Embryonic facial prominence (tissue), 1 donor: ENCODE data around the gene TOP3B.
"Not testable (repeated sequence)": the region's sequence is repeated elsewhere in the genome, so short reads cannot be mapped to it uniquely, and the experiment has no call there.

ENCODE experiments used
- DNase-seq: peaks from one replicate; pipeline ENCODE4 v3.0.0-alpha.2; 2016; ENCODE audit errors: extremely low spot score

TOP3B gene

GRCh38 chr22:21926728-21927127, 55.9 kb downstream of the TOP3B start:
- no peak for DNase-seq

GRCh38 chr22:21923163-21923561, 59.4 kb downstream of the TOP3B start:
- DNase-seq, result no peak

- no peak for DNase-seq
Observed at GRCh38 chr22:21922370-21923162, 60.0 kb downstream of the TOP3B start.

GRCh38 chr22:21921729-21922128, 60.9 kb downstream of the TOP3B start:
- DNase-seq, result no peak

GRCh38 chr22:21921184-21921721, 61.3 kb downstream of the TOP3B start:
- DNase-seq, result no peak

GRCh38 chr22:21920341-21921183, 62.0 kb downstream of the TOP3B start:
- no peak for DNase-seq

- no peak for DNase-seq
Observed at GRCh38 chr22:21919526-21920307, 62.9 kb downstream of the TOP3B start.

- no peak for DNase-seq
Observed at GRCh38 chr22:21918466-21919185, 64.0 kb downstream of the TOP3B start.

- DNase-seq, result no peak
Observed at GRCh38 chr22:21917959-21918261, 64.7 kb downstream of the TOP3B start.

- no peak for DNase-seq
Observed at GRCh38 chr22:21917181-21917958, 65.2 kb downstream of the TOP3B start.

- no peak for DNase-seq
Observed at GRCh38 chr22:21916309-21916918, 66.2 kb downstream of the TOP3B start.

- no peak for DNase-seq
Observed at GRCh38 chr22:21915624-21916308, 66.8 kb downstream of the TOP3B start.

GRCh38 chr22:21914033-21914642, 68.4 kb downstream of the TOP3B start:
- DNase-seq, result not testable (repeated sequence)

- not testable (repeated sequence) for DNase-seq
Observed at GRCh38 chr22:21910367-21910766, 72.2 kb downstream of the TOP3B start.

GRCh38 chr22:21909871-21910270, 72.7 kb downstream of the TOP3B start:
- no peak for DNase-seq

GRCh38 chr22:21907638-21908522, 74.7 kb downstream of the TOP3B start:
- DNase-seq, result no peak
